Right lobe of liver (tissue), 6 donors: ENCODE results near the gene BOLA1. TPM values are rescaled to one million over a fixed set of nuclear protein-coding genes. Genes with fewer than 3 reads are reported as not detected.
A peak's percentile ranks its signal among the peaks of the same experiment; 100 is the strongest.
"Not testable (repeated sequence)": the region's sequence is repeated elsewhere in the genome, so short reads cannot be mapped to it uniquely, and the experiment has no call there.

Source experiments
- ATAC-seq, 4 donors: fragments of 200-7000 bp; cut with Tn5 transposase; one replicate each; pipeline ENCODE4 v1.9.1; 2020; ENCODE audit warnings: mild to moderate bottlenecking in 4 of 4, moderate library complexity in 4 of 4
- DNase-seq, 3 donors: peaks; one replicate each; pipeline ENCODE4 v3.0.0-alpha.2; 2020
- H3K27ac ChIP-seq, 3 donors: fragments of 200-600 bp; one replicate each; pipeline ENCODE4 v1.8.0; 2022
- H3K27me3 ChIP-seq, 2 donors: fragments of 200-600 bp; one replicate each; pipeline ENCODE4 v1.8.0; 2022
- H3K36me3 ChIP-seq, 4 donors: fragments of 200-600 bp; sonication (generic) in 1 of 4; one replicate each; pipeline versions ENCODE4 v1.5.1 to v1.8.0; 2017 to 2022; ENCODE audit warnings: control low read depth in 1 of 4
- H3K4me1 ChIP-seq, 4 donors: fragments of 200-600 bp; sonication (generic) in 1 of 4; one replicate each; pipeline versions ENCODE4 v1.5.1 to v1.8.0; 2017 to 2022; ENCODE audit warnings: control low read depth in 1 of 4
- H3K4me3 ChIP-seq, 3 donors: fragments of 200-600 bp; one replicate each; pipeline ENCODE4 v1.8.0; 2022
- H3K9me3 ChIP-seq, 4 donors: fragments of 200-600 bp; sonication (generic) in 1 of 4; one replicate each; pipeline versions ENCODE4 v1.5.1 to v1.8.0; 2017 to 2022; ENCODE audit warnings: control low read depth in 1 of 4
- POLR2A ChIP-seq: fragments of 450-650 bp; IDR thresholded peaks from one replicate; pipeline ENCODE4 v1.6.1; 2017; ENCODE audit warnings: antibody characterized with exemption, mild to moderate bottlenecking
- WGBS: methylation state at CpG from one replicate; pipeline ENCODE4 v1.1.6; 2018; ENCODE audit warnings: low coverage, low lambda C conversion rate; ENCODE audit not compliant: insufficient coverage; ENCODE audit errors: missing lambda C conversion rate; 5-methylcytosine and 5-hydroxymethylcytosine counted together
- intact Hi-C, 2 donors: fragments of 100-400 bp; cut with DNase I; formaldehyde crosslinking; loops; one replicate each; pipeline versions ENCODE4 v1.11.2 to v1.14.1; 2022
- total RNA-seq, 6 experiments: library from RNA; depleted of rRNA in 2 of 6; stranded (reverse); fragments of >200 nt in 2 of 6; fragmentation: NEBNext Ultra II Directional in 3 of 6; extraction: Animal tissue kit (Norgen Biotek cat#: 25700) in 3 of 6; gene quantifications; one replicate each; pipeline versions ENCODE4 v1.1.0 to v1.2.4, GENCODE V29; 2016 to 2023
- TF ChIP-seq, protein P1 (sequence below), 4 donors: fragments of 200-600 bp in 3 of 4; fragments of 450-650 bp in 1 of 4; IDR thresholded peaks; one replicate each; pipeline versions ENCODE4 v1.5.1 to v1.8.0; 2016 to 2022; ENCODE audit warnings: antibody characterized with exemption in 4 of 4, mild to moderate bottlenecking in 2 of 4
- donor health status: DM: no; HTN: yes; CAD: no.
- donor health status: DM: no; HTN: no; CAD: no.
- donor health status: DM: no; HTN: no; CAD: no.
- donor health status: DM: no; HTN: yes; CAD: no.
- donor health status: DM: no; HTN: yes; CAD: no.

The BOLA1 gene
- total RNA-seq, 6 experiments from 2014 or later, result 8.4 to 23.7 (median 9.5) TPM

DNA sequence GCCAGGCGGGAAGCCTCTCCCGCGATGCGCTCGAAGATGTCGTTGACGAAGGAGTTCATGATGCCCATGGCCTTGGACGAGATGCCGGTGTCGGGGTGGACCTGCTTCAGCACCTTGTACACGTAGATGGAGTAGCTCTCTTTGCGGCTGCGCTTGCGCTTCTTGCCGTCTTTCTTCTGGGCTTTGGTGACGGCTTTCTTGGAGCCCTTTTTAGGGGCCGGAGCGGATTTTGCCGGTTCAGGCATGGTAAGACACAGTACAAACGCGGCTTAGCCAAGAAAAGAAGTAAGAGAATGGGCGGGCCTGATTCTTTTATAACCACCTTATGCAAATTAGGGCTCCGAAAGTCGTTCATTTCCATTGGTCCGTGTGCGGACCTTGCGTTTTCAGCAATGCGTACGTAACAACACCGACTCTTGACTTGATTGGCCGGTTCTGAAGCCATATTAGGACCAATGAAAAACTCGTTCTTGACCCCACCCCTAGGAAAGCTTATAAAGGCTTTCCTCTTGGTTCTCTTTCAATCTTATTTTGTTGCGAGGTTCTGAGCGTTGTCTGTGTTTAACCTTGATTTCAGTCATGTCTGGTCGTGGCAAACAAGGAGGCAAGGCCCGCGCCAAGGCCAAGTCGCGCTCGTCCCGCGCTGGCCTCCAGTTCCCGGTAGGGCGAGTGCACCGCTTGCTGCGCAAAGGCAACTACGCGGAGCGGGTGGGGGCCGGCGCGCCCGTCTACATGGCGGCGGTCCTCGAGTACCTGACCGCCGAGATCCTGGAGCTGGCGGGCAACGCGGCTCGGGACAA lies 12.8 kb upstream of the BOLA1 start:
- no peaks in the 10 kb centered on the region for H3K36me3 ChIP-seq
- WGBS, result under 1% methylated on average over 39 of the region's 62 CpGs
- H3K27me3 ChIP-seq, result no peaks in the 10 kb centered on the region
- TF ChIP-seq, protein P1, sequence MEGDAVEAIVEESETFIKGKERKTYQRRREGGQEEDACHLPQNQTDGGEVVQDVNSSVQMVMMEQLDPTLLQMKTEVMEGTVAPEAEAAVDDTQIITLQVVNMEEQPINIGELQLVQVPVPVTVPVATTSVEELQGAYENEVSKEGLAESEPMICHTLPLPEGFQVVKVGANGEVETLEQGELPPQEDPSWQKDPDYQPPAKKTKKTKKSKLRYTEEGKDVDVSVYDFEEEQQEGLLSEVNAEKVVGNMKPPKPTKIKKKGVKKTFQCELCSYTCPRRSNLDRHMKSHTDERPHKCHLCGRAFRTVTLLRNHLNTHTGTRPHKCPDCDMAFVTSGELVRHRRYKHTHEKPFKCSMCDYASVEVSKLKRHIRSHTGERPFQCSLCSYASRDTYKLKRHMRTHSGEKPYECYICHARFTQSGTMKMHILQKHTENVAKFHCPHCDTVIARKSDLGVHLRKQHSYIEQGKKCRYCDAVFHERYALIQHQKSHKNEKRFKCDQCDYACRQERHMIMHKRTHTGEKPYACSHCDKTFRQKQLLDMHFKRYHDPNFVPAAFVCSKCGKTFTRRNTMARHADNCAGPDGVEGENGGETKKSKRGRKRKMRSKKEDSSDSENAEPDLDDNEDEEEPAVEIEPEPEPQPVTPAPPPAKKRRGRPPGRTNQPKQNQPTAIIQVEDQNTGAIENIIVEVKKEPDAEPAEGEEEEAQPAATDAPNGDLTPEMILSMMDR (IDR thresholded peaks at IDR 0.05), result no peak
- TF ChIP-seq POLR2A, result peak; percentile 100
- peaks cover 0 to 17% (median 7%) of the 10 kb centered on the region in 4 donors for H3K4me1 ChIP-seq
- ATAC-seq (peak; percentile 71 to 84 (median 76)), DNase-seq (peak; percentile 73 to 91 (median 87))
- intact Hi-C loops, result no loop called here
- H3K9me3 ChIP-seq, result no peaks in the 10 kb centered on the region
- peak overlapping the region; percentile 56 to 69 (median 66) for H3K4me3 ChIP-seq
- H3K27ac ChIP-seq, result peak overlapping the region; percentile 98 to 99 (median 99)

DNA sequence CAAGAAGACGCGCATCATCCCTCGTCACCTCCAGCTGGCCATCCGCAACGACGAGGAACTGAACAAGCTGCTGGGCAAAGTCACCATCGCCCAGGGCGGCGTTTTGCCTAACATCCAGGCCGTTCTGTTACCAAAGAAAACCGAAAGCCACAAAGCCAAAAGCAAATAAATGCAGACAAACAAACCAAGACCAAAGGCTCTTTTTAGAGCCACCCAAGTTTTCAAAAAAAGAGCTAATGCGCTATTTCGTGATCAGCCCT lies 12.2 kb upstream of the BOLA1 start:
- ATAC-seq, intact Hi-C loops, H3K36me3 ChIP-seq, H3K27me3 ChIP-seq, DNase-seq, H3K9me3 ChIP-seq: not testable (repeated sequence)
- peak overlapping the region; percentile 40 to 69 (median 66) for H3K4me3 ChIP-seq
- peak overlapping the region; percentile 98 to 99 (median 99) for H3K27ac ChIP-seq
- 0% methylated on average over 3 of the region's 13 CpGs for WGBS
- H3K4me1 ChIP-seq, result peaks cover 0 to 17% (median 7%) of the 10 kb centered on the region in 4 donors

DNA sequence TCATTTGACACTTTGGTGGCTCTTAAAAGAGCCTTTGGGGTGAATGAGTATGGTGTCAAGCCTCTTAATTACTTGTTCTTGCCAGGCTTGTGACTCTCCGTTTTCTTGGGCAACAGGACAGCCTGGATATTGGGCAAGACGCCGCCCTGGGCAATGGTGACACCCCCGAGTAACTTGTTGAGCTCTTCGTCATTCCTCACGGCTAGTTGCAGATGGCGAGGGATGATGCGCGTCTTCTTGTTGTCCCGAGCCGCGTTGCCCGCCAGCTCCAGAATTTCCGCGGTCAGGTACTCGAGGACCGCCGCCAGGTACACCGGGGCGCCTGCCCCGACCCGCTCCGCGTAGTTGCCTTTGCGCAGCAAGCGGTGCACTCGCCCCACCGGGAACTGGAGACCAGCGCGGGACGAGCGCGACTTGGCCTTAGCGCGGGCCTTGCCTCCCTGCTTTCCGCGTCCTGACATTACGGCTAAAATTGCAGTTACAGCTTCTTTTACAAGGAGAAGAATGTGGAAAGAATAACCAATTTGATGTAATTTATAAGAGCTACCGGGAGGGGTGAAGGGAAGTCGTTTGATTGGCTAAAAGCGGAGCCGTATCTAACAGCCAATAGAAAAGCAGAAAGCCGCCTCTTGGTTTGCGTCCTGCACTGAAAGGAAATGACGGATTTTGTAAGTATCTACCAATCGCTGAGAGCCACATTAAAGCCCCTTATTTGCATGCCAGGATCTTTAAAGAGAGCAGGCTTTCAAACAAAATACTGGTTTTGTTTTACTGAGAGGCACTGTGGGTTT lies 11.7 kb upstream of the BOLA1 start:
- WGBS, result 0% methylated on average over 28 of the region's 46 CpGs

DNA sequence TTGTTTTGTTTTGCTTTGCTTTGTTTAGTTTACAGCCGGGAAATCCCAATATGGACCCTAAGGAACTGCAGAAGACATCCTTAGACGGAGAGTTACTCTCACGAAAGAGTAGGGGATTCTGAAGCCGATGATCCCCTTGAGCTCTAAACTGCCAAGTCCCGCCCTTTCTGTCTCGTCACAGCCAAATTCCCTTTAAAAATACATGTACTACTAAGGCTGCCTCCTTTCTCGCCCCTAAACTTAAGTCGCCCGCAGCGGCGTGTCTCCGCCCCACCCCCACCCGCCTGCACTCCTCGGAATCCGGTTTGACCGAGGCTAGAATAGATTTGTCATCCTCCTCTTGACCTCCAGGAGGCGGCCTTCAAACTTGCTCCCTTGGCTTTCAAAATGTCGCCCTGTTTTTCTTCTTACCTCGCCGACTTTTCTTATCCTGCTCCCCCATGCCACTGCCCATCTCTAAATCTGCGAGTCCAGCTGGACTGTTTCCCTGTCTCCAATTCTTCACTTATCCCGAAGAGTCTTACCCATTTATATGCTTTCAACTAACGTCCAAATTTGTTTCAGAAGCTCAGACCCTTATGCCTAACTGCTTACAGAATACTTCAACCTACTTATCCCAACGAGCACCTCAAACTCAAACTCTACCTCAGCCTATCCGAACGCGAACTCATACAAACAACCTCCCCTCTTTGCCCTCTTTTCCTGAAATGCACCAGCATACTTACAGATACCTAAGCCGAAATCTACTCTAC lies 10.9 kb upstream of the BOLA1 start:
- DNase-seq, result peak; percentile 68 to 77 (median 74)
- H3K36me3 ChIP-seq, result no peaks in the 10 kb centered on the region
- peak; percentile 31 to 52 (median 46) for ATAC-seq
- 4% methylated on average over 28 of the region's 28 CpGs for WGBS
- H3K27me3 ChIP-seq, result no peaks in the 10 kb centered on the region
- intact Hi-C loops, result no loop called here
- H3K27ac ChIP-seq, result peak overlapping the region; percentile 98 to 99 (median 99)
- H3K4me3 ChIP-seq, result peak overlapping the region; percentile 31 to 69 (median 66)
- no peak for TF ChIP-seq POLR2A
- TF ChIP-seq, protein P1 (IDR thresholded peaks at IDR 0.05), result peak; percentile 38 to 55 (median 44)
- no peaks in the 10 kb centered on the region for H3K9me3 ChIP-seq
- H3K4me1 ChIP-seq, result peaks cover 0 to 17% (median 7%) of the 10 kb centered on the region in 4 donors

More for the DNA sequence above, 11.7 kb upstream of the BOLA1 start:
- intact Hi-C loops, result no loop called here
- Histone ChIP-seq H3K27me3 (no peaks in the 10 kb centered on the region), H3K4me3 (peak overlapping the region; percentile 40 to 69 (median 66)), H3K36me3 (no peaks in the 10 kb centered on the region), H3K9me3 (no peaks in the 10 kb centered on the region), H3K4me1 (peaks cover 0 to 17% (median 7%) of the 10 kb centered on the region in 4 donors), H3K27ac (peak overlapping the region; percentile 98 to 99 (median 99))
- DNase-seq (peak; percentile 73 to 87 (median 84)), ATAC-seq (peak; percentile 56 to 76 (median 69))
- peak; percentile 81 for TF ChIP-seq POLR2A
- TF ChIP-seq, protein P1 (IDR thresholded peaks at IDR 0.05), result peak in 1 of 4 donors; percentile 26
